HCT116 (cell line): Measurements from ENCODE around the gene COLEC11.

Source experiments
- CEBPB ChIP-seq: IDR thresholded peaks from 2 replicates; pipeline ENCODE4 v1.6.1; 2012; ENCODE audit warnings: low read depth
- EGR1 ChIP-seq: IDR thresholded peaks from 2 replicates; pipeline ENCODE4 v1.6.1; 2012; ENCODE audit warnings: low read depth
- POLR2A ChIP-seq: IDR thresholded peaks from 2 replicates; pipeline ENCODE4 v1.7.0; 2011; ENCODE audit warnings: borderline replicate concordance; ENCODE audit not compliant: insufficient read depth, insufficient read length; ENCODE audit errors: extremely low read depth
- TF ChIP-seq, protein P1 (sequence below), 3 experiments: fragments of 200-600 bp in 1 of 3; sonication (generic) in 1 of 3; IDR thresholded peaks in 2 of 3; conservative IDR thresholded peaks in 1 of 3; 2 replicates each; pipeline ENCODE4 v1.5.1; 2012 to 2017; ENCODE audit warnings: low read depth in 2 of 3, low read length in 2 of 3, antibody characterized with exemption in 1 of 3, borderline replicate concordance in 1 of 3, control low read depth in 1 of 3, mild to moderate bottlenecking in 1 of 3, mixed read lengths in 1 of 3, mixed run types in 1 of 3, moderate library complexity in 1 of 3; ENCODE audit not compliant: insufficient read depth in 1 of 3

DNA sequence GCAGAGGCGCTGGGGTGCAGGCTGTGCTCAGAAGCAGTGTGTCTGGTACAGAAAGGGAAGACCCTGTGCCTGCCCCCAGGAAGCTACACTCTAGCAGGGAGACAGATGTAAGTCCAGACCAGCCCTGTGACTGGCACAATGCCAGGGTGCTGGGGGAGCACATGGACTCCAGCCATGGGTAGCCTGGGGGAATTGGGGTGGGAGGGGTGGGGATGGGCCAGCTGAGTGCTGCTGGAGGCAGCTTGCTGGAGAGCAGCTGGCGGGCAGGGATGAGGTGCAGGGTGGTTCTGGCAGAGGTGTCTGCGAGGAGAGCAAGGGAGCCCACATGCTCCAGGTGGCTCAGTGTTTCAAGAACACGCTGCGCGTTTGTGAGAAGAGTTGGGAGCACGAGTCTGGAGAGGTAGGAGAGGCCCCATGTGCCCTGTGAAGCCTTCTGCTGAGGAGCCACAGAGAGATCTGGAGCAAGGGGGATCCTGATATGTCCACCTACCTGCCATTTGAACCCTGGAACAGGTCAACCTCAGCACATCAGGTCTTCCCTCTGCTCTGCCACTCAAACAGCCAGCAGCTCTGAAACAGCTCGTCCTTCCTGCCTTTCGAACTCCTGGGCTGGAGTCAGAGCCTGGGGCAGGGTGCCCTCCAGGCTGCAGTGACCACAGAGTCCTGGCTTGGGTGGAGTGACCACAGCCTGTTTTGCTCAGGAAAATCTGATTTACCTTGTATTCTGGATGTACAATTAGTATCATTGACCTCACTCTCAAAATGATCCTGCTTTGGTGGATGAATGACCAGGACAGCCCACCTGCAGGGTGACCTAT is 78.2 kb downstream of the COLEC11 start:
- no peak for TF ChIP-seq POLR2A
- no peak for TF ChIP-seq CEBPB
- TF ChIP-seq, protein P1, sequence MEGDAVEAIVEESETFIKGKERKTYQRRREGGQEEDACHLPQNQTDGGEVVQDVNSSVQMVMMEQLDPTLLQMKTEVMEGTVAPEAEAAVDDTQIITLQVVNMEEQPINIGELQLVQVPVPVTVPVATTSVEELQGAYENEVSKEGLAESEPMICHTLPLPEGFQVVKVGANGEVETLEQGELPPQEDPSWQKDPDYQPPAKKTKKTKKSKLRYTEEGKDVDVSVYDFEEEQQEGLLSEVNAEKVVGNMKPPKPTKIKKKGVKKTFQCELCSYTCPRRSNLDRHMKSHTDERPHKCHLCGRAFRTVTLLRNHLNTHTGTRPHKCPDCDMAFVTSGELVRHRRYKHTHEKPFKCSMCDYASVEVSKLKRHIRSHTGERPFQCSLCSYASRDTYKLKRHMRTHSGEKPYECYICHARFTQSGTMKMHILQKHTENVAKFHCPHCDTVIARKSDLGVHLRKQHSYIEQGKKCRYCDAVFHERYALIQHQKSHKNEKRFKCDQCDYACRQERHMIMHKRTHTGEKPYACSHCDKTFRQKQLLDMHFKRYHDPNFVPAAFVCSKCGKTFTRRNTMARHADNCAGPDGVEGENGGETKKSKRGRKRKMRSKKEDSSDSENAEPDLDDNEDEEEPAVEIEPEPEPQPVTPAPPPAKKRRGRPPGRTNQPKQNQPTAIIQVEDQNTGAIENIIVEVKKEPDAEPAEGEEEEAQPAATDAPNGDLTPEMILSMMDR (IDR thresholded peaks at IDR 0.05 in 2 of 3, conservative IDR thresholded peaks at IDR 0.05 in 1 of 3; ENCODE audit: borderline replicate concordance in 1 of 3, insufficient read depth in 1 of 3, low read depth in 2 of 3, low read length in 2 of 3), result no peak
- no peak for TF ChIP-seq EGR1
